Panc1 (cell line): Measurements from ENCODE around the gene TMEM40. TPM values are rescaled to one million over a fixed set of nuclear protein-coding genes. Genes with fewer than 3 reads are reported as not detected.
"Not testable (repeated sequence)": the region's sequence is repeated elsewhere in the genome, so short reads cannot be mapped to it uniquely, and the experiment has no call there.

Experiments used
- ATAC-seq: fragments of 200-7000 bp; cut with Tn5 transposase; 2 replicates; pipeline ENCODE4 v1.9.1; 2020; ENCODE audit warnings: mild to moderate bottlenecking, moderate library complexity
- BruUV-seq: library from RNA; stranded (reverse); fragments of 400-500 nt; replicated peaks from 2 replicates; lab custom pipeline; 2021; lab: Mats Ljungman, UMichigan
- CTCF ChIA-PET: fragments of 300-600 bp; sonication (Branson Sonifier 250); formaldehyde crosslinking; loops from one replicate; lab custom pipeline; 2022; ENCODE audit warnings: antibody characterized with exemption; lab: Charles Lee
- POLR2A ChIA-PET: fragments of 300-600 bp; sonication (Branson Sonifier 250); formaldehyde crosslinking; loops from one replicate; lab custom pipeline; 2022; ENCODE audit warnings: antibody characterized with exemption; lab: Charles Lee
- DNase-seq: peaks from one replicate; pipeline ENCODE4 v3.0.0-alpha.2; 2010; ENCODE audit warnings: low read depth, low spot score
- H3K27ac ChIP-seq: 2 replicates; pipeline ENCODE4 v1.5.1; 2011; ENCODE audit warnings: mild to moderate bottlenecking, low read length, inconsistent platforms
- H3K27me3 ChIP-seq: fragments of 200-500 bp; sonication (Bioruptor generic); 2 replicates; pipeline ENCODE4 v1.6.0; 2014; ENCODE audit warnings: low read length, inconsistent platforms; ENCODE audit not compliant: control insufficient read depth, insufficient read depth
- H3K36me3 ChIP-seq: fragments of 200-500 bp; sonication (Bioruptor generic); 2 replicates; pipeline ENCODE4 v1.5.1; 2014; ENCODE audit warnings: inconsistent platforms, mild to moderate bottlenecking, low read length, moderate library complexity; ENCODE audit not compliant: control insufficient read depth, insufficient read depth
- H3K4me1 ChIP-seq: 2 replicates; pipeline ENCODE4 v1.5.1; 2011; ENCODE audit warnings: inconsistent platforms, mild to moderate bottlenecking, low read length, moderate library complexity; ENCODE audit not compliant: control insufficient read depth, insufficient read depth
- H3K4me3 ChIP-seq, 2 experiments: 2 replicates each; pipeline ENCODE4 v1.5.1; 2011 to 2012; ENCODE audit warnings: low read depth in 2 of 2, low read length in 2 of 2, mild to moderate bottlenecking in 2 of 2, inconsistent platforms in 1 of 2, moderate library complexity in 1 of 2
- H3K9me3 ChIP-seq: fragments of 200-500 bp; sonication (Bioruptor generic); 2 replicates; pipeline ENCODE4 v1.5.1; 2014; ENCODE audit warnings: low read depth, mild to moderate bottlenecking, inconsistent platforms, low read length, moderate library complexity; ENCODE audit not compliant: control insufficient read depth, insufficient read depth
- CTCF ChIP-seq: fragments of 450-650 bp; IDR thresholded peaks from 2 replicates; pipeline ENCODE4 v1.5.1; 2017; ENCODE audit warnings: mild to moderate bottlenecking
- POLR2AphosphoS5 ChIP-seq: IDR thresholded peaks from 2 replicates; pipeline ENCODE4 v1.6.1; 2012; ENCODE audit warnings: mild to moderate bottlenecking, low read depth, low read length, moderate library complexity
- REST ChIP-seq, 2 experiments: IDR thresholded peaks; 2 replicates each; pipeline ENCODE4 v1.6.1; 2011 to 2012; ENCODE audit warnings: low read depth in 2 of 2, control low read depth in 1 of 2, low read length in 1 of 2, mild to moderate bottlenecking in 1 of 2, moderate library complexity in 1 of 2; ENCODE audit not compliant: insufficient read depth in 1 of 2
- SIN3A ChIP-seq: IDR thresholded peaks from 2 replicates; pipeline ENCODE4 v1.6.1; 2012; ENCODE audit warnings: low read depth, mild to moderate bottlenecking, low read length, moderate library complexity, borderline replicate concordance; ENCODE audit not compliant: insufficient read depth
- TCF7L2 ChIP-seq: IDR thresholded peaks from 2 replicates; pipeline ENCODE4 v1.6.1; 2011; ENCODE audit warnings: mild to moderate bottlenecking, low read depth, low read length, inconsistent platforms
- in situ Hi-C: cut with HindIII; loops from 2 replicates; pipeline ENCODE4 v1.10.0; 2016; ENCODE audit warnings: low sequenced_read_pairs, low pct_unique_long_range_greater_than_20kb
- intact Hi-C: fragments of 100-400 bp; cut with micrococcal nuclease; formaldehyde crosslinking; loops from one replicate; pipeline ENCODE4 v1.10.0; 2022; ENCODE audit not compliant: unreplicated experiment
- total RNA-seq: library from RNA; stranded (reverse); gene quantifications from one replicate; pipeline ENCODE4 v1.2.1, GENCODE V29; 2021; ENCODE audit not compliant: unreplicated experiment

Gene TMEM40
- total RNA-seq, 1 experiment from 2014 or later: 1.3 TPM

- H3K36me3 ChIP-seq: no peaks in the 10 kb centered on the region
- TF ChIP-seq POLR2AphosphoS5: no peak
- TF ChIP-seq CTCF: no peak
- no peak for TF ChIP-seq REST (IDR thresholded peaks at IDR 0.05; ENCODE audit: insufficient read depth in 1 of 2, low read depth in 2 of 2, low read length in 1 of 2)
- TF ChIP-seq TCF7L2: no peak
- TF ChIP-seq SIN3A: no peak
- no peak overlapping the region for H3K4me3 ChIP-seq
- DNase-seq: no peak
- ChIA-PET POLR2A (no interaction called here), CTCF (no interaction called here)
- no peaks in the 10 kb centered on the region for H3K27me3 ChIP-seq
- ATAC-seq: no peak
- in situ Hi-C loops: no loop called here
- no peak overlapping the region for H3K27ac ChIP-seq
- intact Hi-C loops: no loop called here
- no TSS peak for BruUV-seq
- H3K4me1 ChIP-seq: no peaks in the 10 kb centered on the region
- no peaks in the 10 kb centered on the region for H3K9me3 ChIP-seq
Measured at GRCh38 chr3:12702501-12702900, 56.6 kb downstream of the TMEM40 start.

GRCh38 chr3:12701601-12702000 is 57.5 kb downstream of the TMEM40 start:
- BruUV-seq, DNase-seq, H3K9me3 ChIP-seq, intact Hi-C loops, H3K27ac ChIP-seq, CTCF ChIA-PET, H3K27me3 ChIP-seq, in situ Hi-C loops, H3K36me3 ChIP-seq, H3K4me1 ChIP-seq, H3K4me3 ChIP-seq, ATAC-seq: not testable (repeated sequence)
- POLR2A ChIA-PET: interaction anchor here (0.7 kb wide), 1 partner anchor 1407 kb away, joined by 23 read pairs; no protein-coding TSS in a partner anchor

GRCh38 chr3:12700800-12701199 is 58.3 kb downstream of the TMEM40 start:
- H3K36me3 ChIP-seq: no peaks in the 10 kb centered on the region
- POLR2A ChIA-PET: interaction anchor here (0.6 kb wide), 1 partner anchor 18 kb away, joined by 3 read pairs; no protein-coding TSS in a partner anchor
- intact Hi-C loops: no loop called here
- CTCF ChIA-PET: no interaction called here
- BruUV-seq: no TSS peak
- no peaks in the 10 kb centered on the region for H3K9me3 ChIP-seq
- no peaks in the 10 kb centered on the region for H3K4me1 ChIP-seq
- ATAC-seq: no peak
- H3K4me3 ChIP-seq: no peak overlapping the region
- in situ Hi-C loops: no loop called here
- no peak overlapping the region for H3K27ac ChIP-seq
- no peak for TF ChIP-seq REST (IDR thresholded peaks at IDR 0.05; ENCODE audit: insufficient read depth in 1 of 2, low read depth in 2 of 2, low read length in 1 of 2)
- TF ChIP-seq TCF7L2: no peak
- TF ChIP-seq SIN3A: no peak
- no peak for TF ChIP-seq POLR2AphosphoS5
- DNase-seq: no peak
- no peaks in the 10 kb centered on the region for H3K27me3 ChIP-seq
